ENCODE measurements around the gene TALDO1.

DNA sequence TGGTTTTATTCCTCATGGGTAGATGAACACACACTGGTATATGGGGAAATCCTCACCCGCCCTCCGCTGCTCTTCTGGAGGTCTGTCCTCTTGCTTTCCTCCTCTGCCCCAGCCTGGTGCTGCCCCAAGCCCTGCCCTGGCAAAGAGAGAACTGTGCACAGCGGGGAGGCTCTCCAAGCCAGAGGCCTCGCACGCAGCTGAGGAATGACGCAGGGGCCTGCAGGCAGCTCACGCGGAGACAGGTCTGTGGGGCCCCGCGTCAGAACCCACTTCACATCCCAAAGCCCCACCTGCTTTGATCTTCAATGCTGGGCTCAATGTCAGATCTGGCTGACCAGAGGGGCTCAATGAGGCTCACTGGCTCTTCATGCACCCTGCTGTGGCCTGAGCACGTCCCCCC lies 20.0 kb downstream of the TALDO1 start:
- no peak for TF ChIP-seq GABPA (IDR thresholded peaks at IDR 0.05; ENCODE audit: borderline replicate concordance, insufficient read depth, low read length)
- TF ChIP-seq JUND (IDR thresholded peaks at IDR 0.05; ENCODE audit: low read length): no peak
- TF ChIP-seq KDM1A (IDR thresholded peaks at IDR 0.05; ENCODE audit: borderline replicate concordance, low read length): no peak
- TF ChIP-seq, protein P1, sequence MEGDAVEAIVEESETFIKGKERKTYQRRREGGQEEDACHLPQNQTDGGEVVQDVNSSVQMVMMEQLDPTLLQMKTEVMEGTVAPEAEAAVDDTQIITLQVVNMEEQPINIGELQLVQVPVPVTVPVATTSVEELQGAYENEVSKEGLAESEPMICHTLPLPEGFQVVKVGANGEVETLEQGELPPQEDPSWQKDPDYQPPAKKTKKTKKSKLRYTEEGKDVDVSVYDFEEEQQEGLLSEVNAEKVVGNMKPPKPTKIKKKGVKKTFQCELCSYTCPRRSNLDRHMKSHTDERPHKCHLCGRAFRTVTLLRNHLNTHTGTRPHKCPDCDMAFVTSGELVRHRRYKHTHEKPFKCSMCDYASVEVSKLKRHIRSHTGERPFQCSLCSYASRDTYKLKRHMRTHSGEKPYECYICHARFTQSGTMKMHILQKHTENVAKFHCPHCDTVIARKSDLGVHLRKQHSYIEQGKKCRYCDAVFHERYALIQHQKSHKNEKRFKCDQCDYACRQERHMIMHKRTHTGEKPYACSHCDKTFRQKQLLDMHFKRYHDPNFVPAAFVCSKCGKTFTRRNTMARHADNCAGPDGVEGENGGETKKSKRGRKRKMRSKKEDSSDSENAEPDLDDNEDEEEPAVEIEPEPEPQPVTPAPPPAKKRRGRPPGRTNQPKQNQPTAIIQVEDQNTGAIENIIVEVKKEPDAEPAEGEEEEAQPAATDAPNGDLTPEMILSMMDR (IDR thresholded peaks at IDR 0.05; ENCODE audit: control extremely low read depth in 1 of 3, insufficient read depth in 1 of 3, low read depth in 1 of 3, low read length in 3 of 3): no peak
- TF ChIP-seq, protein P2, sequence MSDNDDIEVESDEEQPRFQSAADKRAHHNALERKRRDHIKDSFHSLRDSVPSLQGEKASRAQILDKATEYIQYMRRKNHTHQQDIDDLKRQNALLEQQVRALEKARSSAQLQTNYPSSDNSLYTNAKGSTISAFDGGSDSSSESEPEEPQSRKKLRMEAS (IDR thresholded peaks at IDR 0.05): no peak
- TF ChIP-seq JUN (IDR thresholded peaks at IDR 0.05; ENCODE audit: low read depth, low read length): no peak
- TF ChIP-seq FOSL1 (IDR thresholded peaks at IDR 0.05; ENCODE audit: insufficient read depth, low read depth, low read length): no peak
- TF ChIP-seq CHD2 (IDR thresholded peaks at IDR 0.05; ENCODE audit: low read length): no peak
- no peak for TF ChIP-seq TAF1 (IDR thresholded peaks at IDR 0.05; ENCODE audit: low read depth, low read length)
- no peak for TF ChIP-seq EZH2 (IDR thresholded peaks at IDR 0.05; ENCODE audit: low read depth, low read length, severe bottlenecking)
- TF ChIP-seq POLR2A (IDR thresholded peaks at IDR 0.05; ENCODE audit: control extremely low read depth in 1 of 2, low read depth in 2 of 2, low read length in 2 of 2): no peak
- TF ChIP-seq RFX5 (IDR thresholded peaks at IDR 0.05; ENCODE audit: borderline replicate concordance, low read depth, low read length): no peak
- TF ChIP-seq SIN3A (conservative IDR thresholded peaks at IDR 0.05 in 1 of 2, IDR thresholded peaks at IDR 0.05 in 1 of 2; ENCODE audit: low read depth in 1 of 2, low read length in 2 of 2): no peak

Data from H1 (cell line).